ENCODE results near the gene SCUBE3. TPM values are rescaled to one million over a fixed set of nuclear protein-coding genes. Genes with fewer than 3 reads are reported as not detected.

SCUBE3 gene
- total and polyA plus RNA-seq, 4 experiments from 2014 or later, result 0.03 to 0.08 TPM; not detected in 2

- Mint-ChIP-seq H3K9me3 (no peaks in the 10 kb centered on the region), H3K27ac (no peak overlapping the region), H3K36me3 (no peaks in the 10 kb centered on the region), H3K4me3 (no peak overlapping the region), H3K4me1 (peaks cover 5 to 6% (median 6%) of the 10 kb centered on the region in 4 donors), H3K27me3 (peaks cover 41 to 57% of the 10 kb centered on the region in 2 donors)
- ChIA-PET CTCF (ENCODE audit: partially characterized antibody) (no interaction called here), POLR2A (ENCODE audit: partially characterized antibody) (no interaction called here)
- no peak for DNase-seq
- Histone ChIP-seq H3K4me3 (ENCODE audit: low read length in 2 of 2) (no peak overlapping the region), H3K36me3 (ENCODE audit: insufficient read depth, low read length) (no peaks in the 10 kb centered on the region), H3K27ac (ENCODE audit: low read depth, low read length) (no peak overlapping the region), H3K4me1 (ENCODE audit: insufficient read depth, low read length) (peaks cover 8% of the 10 kb centered on the region), H3K27me3 (ENCODE audit: insufficient read depth, low read length) (peaks cover 15% of the 10 kb centered on the region), H3K9me3 (ENCODE audit: control insufficient read depth in 1 of 2, low read length in 2 of 2) (no peaks in the 10 kb centered on the region)
- intact Hi-C loops (cut with micrococcal nuclease), result no loop called here
Observed at GRCh38 chr6:35216851-35217811, 3.4 kb downstream of the SCUBE3 start.

GRCh38 chr6:35218021-35218420 is 4.3 kb downstream of the SCUBE3 start:
- no peak overlapping the region for H3K4me3 ChIP-seq (ENCODE audit: low read length in 2 of 2)
- ChIA-PET POLR2A (ENCODE audit: partially characterized antibody) (no interaction called here), CTCF (ENCODE audit: partially characterized antibody) (interaction anchor here (1.0 kb wide), 1 partner anchor 13 kb away, joined by 3 read pairs; no protein-coding TSS in a partner anchor)

DNA sequence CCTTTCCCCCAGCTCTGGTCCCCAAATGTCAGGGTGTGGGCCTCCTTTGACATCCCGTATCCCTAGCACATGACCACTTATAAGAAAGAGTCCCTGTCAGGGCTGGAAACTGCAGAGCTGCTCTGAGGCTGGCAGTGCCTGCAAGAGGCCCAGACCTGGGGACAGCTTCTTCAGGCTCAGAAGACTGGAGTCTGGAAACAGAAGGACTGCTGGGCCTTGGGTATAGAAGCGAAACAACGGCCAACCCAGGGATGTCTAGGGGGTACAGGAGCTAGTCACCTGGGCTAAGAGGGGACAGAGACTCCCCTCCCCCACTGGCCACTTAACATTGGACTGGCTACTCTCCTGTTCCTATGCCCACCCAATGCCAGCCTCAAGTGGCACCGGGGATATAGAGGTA is 4.7 kb downstream of the SCUBE3 start:
- intact Hi-C loops (cut with micrococcal nuclease), result no loop called here
- Mint-ChIP-seq H3K4me1 (no peaks in the 10 kb centered on the region), H3K36me3 (no peaks in the 10 kb centered on the region), H3K27ac (no peak overlapping the region), H3K4me3 (no peak overlapping the region), H3K27me3 (peaks cover 28 to 44% of the 10 kb centered on the region in 2 donors), H3K9me3 (no peaks in the 10 kb centered on the region)
- no peak overlapping the region for H3K4me3 ChIP-seq (ENCODE audit: low read length in 2 of 2)
- H3K27ac ChIP-seq (ENCODE audit: low read depth, low read length), result no peak overlapping the region
- H3K36me3 ChIP-seq (ENCODE audit: insufficient read depth, low read length), result no peaks in the 10 kb centered on the region
- H3K9me3 ChIP-seq (ENCODE audit: control insufficient read depth in 1 of 2, low read length in 2 of 2), result no peaks in the 10 kb centered on the region
- no peak for DNase-seq
- H3K4me1 ChIP-seq (ENCODE audit: insufficient read depth, low read length), result peaks cover 5% of the 10 kb centered on the region
- POLR2A ChIA-PET (ENCODE audit: partially characterized antibody), result no interaction called here
- CTCF ChIA-PET (ENCODE audit: partially characterized antibody), result interaction anchor here (1.0 kb wide), 1 partner anchor 13 kb away, joined by 3 read pairs; no protein-coding TSS in a partner anchor
- H3K27me3 ChIP-seq (ENCODE audit: insufficient read depth, low read length), result peaks cover 3% of the 10 kb centered on the region

More at GRCh38 chr6:35218021-35218420, 4.3 kb downstream of the SCUBE3 start:
- Mint-ChIP-seq H3K9me3 (no peaks in the 10 kb centered on the region), H3K4me3 (no peak overlapping the region), H3K4me1 (peaks cover 2 to 4% (median 3%) of the 10 kb centered on the region in 4 donors), H3K27me3 (peaks cover 32 to 48% of the 10 kb centered on the region in 2 donors), H3K27ac (no peak overlapping the region), H3K36me3 (no peaks in the 10 kb centered on the region)
- no peaks in the 10 kb centered on the region for H3K36me3 ChIP-seq (ENCODE audit: insufficient read depth, low read length)
- H3K27ac ChIP-seq (ENCODE audit: low read depth, low read length), result no peak overlapping the region
- peaks cover 8% of the 10 kb centered on the region for H3K4me1 ChIP-seq (ENCODE audit: insufficient read depth, low read length)
- H3K27me3 ChIP-seq (ENCODE audit: insufficient read depth, low read length), result peaks cover 7% of the 10 kb centered on the region
- no peak for DNase-seq
- H3K9me3 ChIP-seq (ENCODE audit: control insufficient read depth in 1 of 2, low read length in 2 of 2), result no peaks in the 10 kb centered on the region
- intact Hi-C loops (cut with micrococcal nuclease), result no loop called here

- Histone ChIP-seq H3K9me3 (ENCODE audit: control insufficient read depth in 1 of 2, low read length in 2 of 2) (no peaks in the 10 kb centered on the region), H3K4me1 (ENCODE audit: insufficient read depth, low read length) (no peaks in the 10 kb centered on the region), H3K27me3 (ENCODE audit: insufficient read depth, low read length) (peaks cover 3% of the 10 kb centered on the region), H3K27ac (ENCODE audit: low read depth, low read length) (no peak overlapping the region), H3K36me3 (ENCODE audit: insufficient read depth, low read length) (no peaks in the 10 kb centered on the region), H3K4me3 (ENCODE audit: low read length in 2 of 2) (no peak overlapping the region)
- intact Hi-C loops (cut with micrococcal nuclease), result no loop called here
- no peak for DNase-seq
- ChIA-PET POLR2A (ENCODE audit: partially characterized antibody) (interaction anchor here (1.0 kb wide), 1 partner anchor 13 kb away, joined by 3 read pairs; no protein-coding TSS in a partner anchor), CTCF (ENCODE audit: partially characterized antibody) (interaction anchor here (1.2 to 2.0 kb wide), 2 partner anchors 12 to 14 kb away, joined by 5 to 7 read pairs; no protein-coding TSS in a partner anchor)
- Mint-ChIP-seq H3K27me3 (peaks cover 28 to 43% of the 10 kb centered on the region in 2 donors), H3K9me3 (no peaks in the 10 kb centered on the region), H3K36me3 (no peaks in the 10 kb centered on the region), H3K4me1 (no peaks in the 10 kb centered on the region), H3K4me3 (no peak overlapping the region), H3K27ac (no peak overlapping the region)
Observed at GRCh38 chr6:35219683-35220326, 6.0 kb downstream of the SCUBE3 start.

DNA sequence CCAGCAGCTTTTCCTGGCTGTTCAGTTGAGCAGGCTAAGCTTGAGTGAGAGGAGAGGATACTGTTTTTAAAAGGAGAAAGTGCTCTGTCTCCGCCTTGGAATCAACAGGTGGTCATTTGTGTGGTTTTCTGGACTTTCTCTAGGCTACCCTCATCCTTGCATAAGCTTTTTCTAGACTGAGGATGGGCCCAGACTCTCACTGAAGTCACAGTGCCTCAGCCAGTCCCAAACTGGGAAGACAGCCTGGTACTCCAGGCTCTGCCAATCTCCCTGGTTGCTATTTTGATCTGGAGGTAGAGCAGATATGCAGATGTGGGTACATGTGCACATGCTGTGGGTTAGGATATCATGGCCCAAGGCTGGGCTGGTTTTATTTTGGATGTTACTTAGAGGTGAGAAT is 7.0 kb downstream of the SCUBE3 start:
- Mint-ChIP-seq H3K4me3 (no peak overlapping the region), H3K27ac (no peak overlapping the region), H3K4me1 (no peaks in the 10 kb centered on the region), H3K9me3 (no peaks in the 10 kb centered on the region), H3K27me3 (peaks cover 24 to 34% of the 10 kb centered on the region in 2 donors), H3K36me3 (no peaks in the 10 kb centered on the region)
- Histone ChIP-seq H3K36me3 (ENCODE audit: insufficient read depth, low read length) (no peaks in the 10 kb centered on the region), H3K9me3 (ENCODE audit: control insufficient read depth in 1 of 2, low read length in 2 of 2) (no peaks in the 10 kb centered on the region), H3K4me1 (ENCODE audit: insufficient read depth, low read length) (no peaks in the 10 kb centered on the region), H3K4me3 (ENCODE audit: low read length in 2 of 2) (no peak overlapping the region), H3K27me3 (ENCODE audit: insufficient read depth, low read length) (peaks cover 3% of the 10 kb centered on the region), H3K27ac (ENCODE audit: low read depth, low read length) (no peak overlapping the region)
- no peak for DNase-seq
- intact Hi-C loops (cut with micrococcal nuclease), result no loop called here
- POLR2A ChIA-PET (ENCODE audit: partially characterized antibody), result interaction anchor here (1.0 kb wide), 1 partner anchor 12 kb away, joined by 3 read pairs; no protein-coding TSS in a partner anchor
- CTCF ChIA-PET (ENCODE audit: partially characterized antibody), result interaction anchor here (2.0 kb wide), 1 partner anchor 15 kb away, joined by 7 read pairs; no protein-coding TSS in a partner anchor

DNA sequence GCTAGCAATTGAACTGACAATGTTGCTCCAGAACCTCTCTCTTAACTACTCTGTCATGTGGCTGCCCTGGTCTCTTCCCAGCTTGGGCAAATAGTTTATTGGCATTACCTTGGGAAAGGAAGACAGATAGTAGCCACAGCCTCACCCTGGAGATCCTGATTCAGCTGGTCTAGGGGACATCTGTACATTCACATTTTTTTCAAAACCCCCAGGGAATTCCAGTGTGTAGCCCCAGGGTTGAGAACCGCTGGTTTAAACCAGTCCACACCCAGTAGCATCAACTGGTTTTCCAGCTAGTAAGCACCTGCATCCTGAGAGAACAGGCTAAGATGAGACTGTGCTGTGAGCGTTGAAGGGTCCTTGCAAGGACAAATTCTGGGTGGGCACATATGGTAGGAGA is 9.6 kb downstream of the SCUBE3 start:
- H3K27me3 Mint-ChIP-seq, result peaks cover 4 to 17% of the 10 kb centered on the region in 2 donors
- ChIA-PET POLR2A (ENCODE audit: partially characterized antibody) (no interaction called here), CTCF (ENCODE audit: partially characterized antibody) (interaction anchor here (1.3 kb wide), 1 partner anchor 18 kb away, joined by 5 read pairs; no protein-coding TSS in a partner anchor)
- H3K9me3 Mint-ChIP-seq, result no peaks in the 10 kb centered on the region
- DNase-seq, result no peak
- no peaks in the 10 kb centered on the region for H3K4me1 Mint-ChIP-seq
- H3K27ac Mint-ChIP-seq, result no peak overlapping the region
- Histone ChIP-seq H3K4me3 (ENCODE audit: low read length in 2 of 2) (no peak overlapping the region), H3K36me3 (ENCODE audit: insufficient read depth, low read length) (no peaks in the 10 kb centered on the region), H3K27me3 (ENCODE audit: insufficient read depth, low read length) (no peaks in the 10 kb centered on the region), H3K4me1 (ENCODE audit: insufficient read depth, low read length) (no peaks in the 10 kb centered on the region), H3K27ac (ENCODE audit: low read depth, low read length) (no peak overlapping the region), H3K9me3 (ENCODE audit: control insufficient read depth in 1 of 2, low read length in 2 of 2) (no peaks in the 10 kb centered on the region)
- intact Hi-C loops (cut with micrococcal nuclease), result no loop called here
- H3K4me3 Mint-ChIP-seq, result no peak overlapping the region
- no peaks in the 10 kb centered on the region for H3K36me3 Mint-ChIP-seq

DNA sequence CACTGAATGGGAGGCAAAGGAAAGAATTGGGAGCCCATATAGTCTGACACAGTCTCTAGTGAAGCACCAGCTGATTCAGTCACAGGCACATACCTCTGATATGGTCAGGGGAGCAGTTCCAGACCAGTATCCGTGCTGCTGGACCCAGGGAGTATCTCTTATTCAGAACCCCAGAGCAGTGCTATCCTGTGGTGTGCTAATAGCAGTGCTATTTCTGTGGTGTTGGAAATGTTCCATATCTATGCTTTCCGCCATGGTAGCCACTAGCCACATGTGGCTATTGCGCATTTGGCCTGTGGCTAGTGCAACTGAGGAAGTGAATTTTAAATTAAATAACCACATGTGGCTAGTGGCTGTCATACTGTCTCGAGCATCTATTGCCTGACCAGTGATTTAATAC is 11.0 kb downstream of the SCUBE3 start:
- H3K9me3 Mint-ChIP-seq, result no peaks in the 10 kb centered on the region
- H3K27me3 ChIP-seq (ENCODE audit: insufficient read depth, low read length), result no peaks in the 10 kb centered on the region
- H3K4me3 ChIP-seq (ENCODE audit: low read length in 2 of 2), result no peak overlapping the region
- no peaks in the 10 kb centered on the region for H3K36me3 Mint-ChIP-seq
- H3K4me1 Mint-ChIP-seq, result no peaks in the 10 kb centered on the region
- H3K36me3 ChIP-seq (ENCODE audit: insufficient read depth, low read length), result no peaks in the 10 kb centered on the region
- H3K27me3 Mint-ChIP-seq, result peaks cover 4 to 8% of the 10 kb centered on the region in 2 donors
- H3K27ac Mint-ChIP-seq, result no peak overlapping the region
- H3K9me3 ChIP-seq (ENCODE audit: control insufficient read depth in 1 of 2, low read length in 2 of 2), result no peaks in the 10 kb centered on the region
- H3K27ac ChIP-seq (ENCODE audit: low read depth, low read length), result no peak overlapping the region
- ChIA-PET CTCF (ENCODE audit: partially characterized antibody) (interaction anchor here (2.7 kb wide), 1 partner anchor 17 kb away, joined by 15 read pairs; no protein-coding TSS in a partner anchor), POLR2A (ENCODE audit: partially characterized antibody) (no interaction called here)
- H3K4me1 ChIP-seq (ENCODE audit: insufficient read depth, low read length), result no peaks in the 10 kb centered on the region
- no peak overlapping the region for H3K4me3 Mint-ChIP-seq
- intact Hi-C loops (cut with micrococcal nuclease), result no loop called here
- no peak for DNase-seq
